Tibial artery (tissue), 4 donors: ENCODE data around the gene BIRC3.

Source experiments
- DNase-seq, 2 donors: peaks; one replicate each; pipeline ENCODE4 v3.0.0-alpha.2; 2019
- H3K27ac ChIP-seq, 2 donors: fragments of 200-600 bp; sonication (generic) in 1 of 2; 1 replicate in 1 of 2; 2 replicates in 1 of 2; pipeline ENCODE4 v1.5.1; 2018 to 2019; ENCODE audit warnings: mild to moderate bottlenecking in 1 of 2
- H3K27me3 ChIP-seq, 2 donors: fragments of 200-600 bp; sonication (generic) in 1 of 2; one replicate each; pipeline versions ENCODE4 v1.5.1 to v1.6.0; 2016 to 2019
- H3K36me3 ChIP-seq, 3 donors: fragments of 200-600 bp; sonication (generic) in 2 of 3; one replicate each; pipeline ENCODE4 v1.5.1; 2016 to 2019; ENCODE audit warnings: mild to moderate bottlenecking in 2 of 3
- H3K4me1 ChIP-seq, 4 donors: fragments of 200-600 bp; sonication (generic) in 2 of 4; 1 replicate in 3 of 4; 2 replicates in 1 of 4; pipeline ENCODE4 v1.5.1; 2016 to 2019
- H3K4me3 ChIP-seq, 2 donors: fragments of 200-600 bp; sonication (generic) in 1 of 2; 1 replicate in 1 of 2; 2 replicates in 1 of 2; pipeline ENCODE4 v1.5.1; 2018 to 2019; ENCODE audit warnings: mild to moderate bottlenecking in 2 of 2
- H3K9me3 ChIP-seq, 3 donors: fragments of 200-600 bp; sonication (generic) in 1 of 3; one replicate each; pipeline ENCODE4 v1.5.1; 2016 to 2019
- CTCF ChIP-seq, 2 experiments: fragments of 200-600 bp in 1 of 2; fragments of 450-650 bp in 1 of 2; IDR thresholded peaks; one replicate each; pipeline ENCODE4 v1.5.1; 2017 to 2019; ENCODE audit warnings: antibody characterized with exemption in 2 of 2, mild to moderate bottlenecking in 1 of 2, moderate library complexity in 1 of 2
- intact Hi-C: fragments of 100-400 bp; cut with DNase I; formaldehyde crosslinking; loops from one replicate; pipeline ENCODE4 v1.15.0; 2023; ENCODE audit warnings: low total_unique reads

BIRC3 gene

GRCh38 chr11:102386136-102386734, 69.0 kb downstream of the BIRC3 start:
- Histone ChIP-seq H3K36me3 (peaks cover 13 to 54% (median 35%) of the 10 kb centered on the region in 3 donors), H3K27ac (no peak overlapping the region), H3K4me1 (no peaks in the 10 kb centered on the region), H3K27me3 (no peaks in the 10 kb centered on the region), H3K9me3 (no peaks in the 10 kb centered on the region), H3K4me3 (no peak overlapping the region)
- TF ChIP-seq CTCF (IDR thresholded peaks at IDR 0.05), result no peak
- intact Hi-C loops, result no loop called here
- DNase-seq, result no peak

- no peak for DNase-seq
- Histone ChIP-seq H3K27me3 (no peaks in the 10 kb centered on the region), H3K4me1 (no peaks in the 10 kb centered on the region), H3K36me3 (peaks cover 13 to 59% (median 39%) of the 10 kb centered on the region in 3 donors), H3K27ac (no peak overlapping the region), H3K4me3 (no peak overlapping the region), H3K9me3 (no peaks in the 10 kb centered on the region)
- TF ChIP-seq CTCF (IDR thresholded peaks at IDR 0.05), result no peak
- intact Hi-C loops, result no loop called here
Measured at GRCh38 chr11:102387043-102387781, 69.9 kb downstream of the BIRC3 start.
